ENCODE results near the gene SPIN1. TPM values are rescaled to one million over a fixed set of nuclear protein-coding genes. Genes with fewer than 3 reads are reported as not detected.

SPIN1 gene
- total RNA-seq, 4 donors from 2014 or later: 44.7 to 73.6 (median 61.3) TPM

- no peak overlapping the region for H3K4me3 ChIP-seq
- WGBS, 2 donors: 77 to 95% methylated on average over 2 of the region's 2 CpGs
- H3K27me3 ChIP-seq: no peaks in the 10 kb centered on the region
- no peaks in the 10 kb centered on the region for H3K36me3 ChIP-seq
- no peaks in the 10 kb centered on the region for H3K9me3 ChIP-seq
- no peak overlapping the region for H3K27ac ChIP-seq
- DNase-seq (ENCODE audit: low spot score in 2 of 2): no peak
- H3K4me1 ChIP-seq: no peaks in the 10 kb centered on the region
- TF ChIP-seq EP300 (IDR thresholded peaks at IDR 0.05): no peak
- TF ChIP-seq CTCF (IDR thresholded peaks at IDR 0.05): no peak
These were observed 109.0 kb downstream of the SPIN1 start for GRCh38 chr9:88497224-88497623.

- Histone ChIP-seq H3K27me3 (no peaks in the 10 kb centered on the region), H3K4me1 (no peaks in the 10 kb centered on the region), H3K9me3 (no peaks in the 10 kb centered on the region), H3K4me3 (no peak overlapping the region), H3K36me3 (no peaks in the 10 kb centered on the region), H3K27ac (no peak overlapping the region)
- TF ChIP-seq CTCF (IDR thresholded peaks at IDR 0.05) (no peak), POLR2A (IDR thresholded peaks at IDR 0.05) (no peak), EP300 (IDR thresholded peaks at IDR 0.05) (no peak)
- WGBS, 2 donors: 84 to 89% methylated on average over 6 of the region's 6 CpGs
- no peak for DNase-seq (ENCODE audit: low spot score in 2 of 2)
These were observed 110.6 kb downstream of the SPIN1 start for GRCh38 chr9:88498880-88499279.

DNA sequence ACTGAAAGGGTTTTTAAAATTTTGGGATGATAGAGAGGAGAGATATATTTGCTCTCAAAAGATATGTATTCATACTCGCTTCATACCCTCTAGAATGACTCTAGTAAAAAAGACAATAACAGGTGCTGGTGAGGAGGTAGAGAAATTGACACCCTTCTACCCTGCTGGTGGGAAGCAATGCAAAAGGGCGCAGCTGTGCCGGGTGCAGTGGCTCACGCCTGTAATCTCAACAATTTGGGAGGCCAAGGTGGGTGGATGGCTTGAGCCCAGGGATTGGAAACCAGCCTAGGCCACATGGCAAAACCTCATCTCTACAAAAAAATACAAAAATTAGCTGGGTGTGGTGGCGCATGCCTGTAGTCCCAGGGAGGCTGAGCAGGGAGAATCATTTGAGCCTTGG is 112.8 kb downstream of the SPIN1 start:
- H3K4me3 ChIP-seq: no peak overlapping the region
- TF ChIP-seq CTCF (IDR thresholded peaks at IDR 0.05): no peak
- no peak for TF ChIP-seq EP300 (IDR thresholded peaks at IDR 0.05)
- TF ChIP-seq POLR2A (IDR thresholded peaks at IDR 0.05): no peak
- no peak overlapping the region for H3K27ac ChIP-seq
- no peak for DNase-seq (ENCODE audit: low spot score in 2 of 2)
- no peaks in the 10 kb centered on the region for H3K4me1 ChIP-seq
- WGBS, 2 donors: 87 to 91% methylated on average over 5 of the region's 5 CpGs
- H3K9me3 ChIP-seq: no peaks in the 10 kb centered on the region
- H3K36me3 ChIP-seq: no peaks in the 10 kb centered on the region
- H3K27me3 ChIP-seq: no peaks in the 10 kb centered on the region

DNA sequence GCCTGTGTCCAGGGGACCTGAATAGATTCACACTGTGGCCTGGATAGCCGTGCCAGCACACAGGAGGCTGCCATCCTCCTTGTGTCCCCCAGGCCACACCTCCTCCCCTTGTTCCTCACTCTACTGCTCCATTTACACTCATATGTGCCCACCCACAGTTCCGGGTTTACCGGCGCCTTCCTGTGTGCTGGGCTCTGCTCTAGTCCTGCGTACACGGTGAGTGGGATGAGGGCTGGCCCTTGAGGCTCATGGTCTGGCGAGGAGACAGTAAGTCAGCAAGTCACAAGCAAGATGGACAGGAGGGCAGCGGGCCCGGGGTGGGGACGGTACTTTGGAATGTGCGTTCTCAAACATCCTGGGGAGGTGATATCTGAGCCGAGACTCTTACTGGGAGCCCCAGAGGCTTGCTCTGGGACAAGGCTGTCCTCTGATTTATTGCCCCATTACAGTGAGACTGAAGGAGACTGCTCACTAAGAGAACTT is 114.3 kb downstream of the SPIN1 start:
- Histone ChIP-seq H3K27me3 (no peaks in the 10 kb centered on the region), H3K4me1 (no peaks in the 10 kb centered on the region), H3K9me3 (no peaks in the 10 kb centered on the region), H3K4me3 (no peak overlapping the region), H3K27ac (no peak overlapping the region), H3K36me3 (no peaks in the 10 kb centered on the region)
- 59 to 61% methylated on average over 12 of the region's 12 CpGs for WGBS, 2 donors
- TF ChIP-seq POLR2A (IDR thresholded peaks at IDR 0.05) (no peak), CTCF (IDR thresholded peaks at IDR 0.05) (no peak), EP300 (IDR thresholded peaks at IDR 0.05) (no peak)
- DNase-seq (ENCODE audit: low spot score in 2 of 2): no peak

GRCh38 chr9:88503081-88503844 is 115.0 kb downstream of the SPIN1 start:
- no peak for DNase-seq (ENCODE audit: low spot score in 2 of 2)

More at GRCh38 chr9:88503081-88503844, 115.0 kb downstream of the SPIN1 start:
- 85 to 89% methylated on average over 18 of the region's 18 CpGs for WGBS, 2 donors
- Histone ChIP-seq H3K27me3 (no peaks in the 10 kb centered on the region), H3K4me1 (no peaks in the 10 kb centered on the region), H3K27ac (no peak overlapping the region), H3K36me3 (no peaks in the 10 kb centered on the region), H3K9me3 (peaks cover 0 to under 1% (median 0%) of the 10 kb centered on the region in 4 donors), H3K4me3 (no peak overlapping the region)
- TF ChIP-seq EP300 (IDR thresholded peaks at IDR 0.05) (no peak), CTCF (IDR thresholded peaks at IDR 0.05) (no peak), POLR2A (IDR thresholded peaks at IDR 0.05) (no peak)

All from tibial nerve (tissue), 4 donors.